ENCODE results near the gene THBS3. TPM values are rescaled to one million over a fixed set of nuclear protein-coding genes. Genes with fewer than 3 reads are reported as not detected.
A peak's percentile ranks its signal among the peaks of the same experiment; 100 is the strongest.

Gene THBS3
- total RNA-seq, 2 experiments from 2014 or later: 25.5 to 26.1 TPM

- Histone ChIP-seq H3K36me3 (ENCODE audit: insufficient read depth, low read length) (peaks cover 25% of the 10 kb centered on the region), H3K27me3 (ENCODE audit: control insufficient read depth in 1 of 2, insufficient read depth in 2 of 2, low read length in 2 of 2) (peaks cover 0 to 7% of the 10 kb centered on the region in 2 experiments), H3K4me1 (ENCODE audit: insufficient read depth, low read length) (peaks cover 25% of the 10 kb centered on the region), H3K4me3 (ENCODE audit: low read length) (peak overlapping the region; percentile 9), H3K9me3 (ENCODE audit: control insufficient read depth in 1 of 2, insufficient read depth in 1 of 2, low read length in 2 of 2) (no peaks in the 10 kb centered on the region), H3K27ac (ENCODE audit: low read depth in 1 of 2, low read length in 2 of 2) (no peak overlapping the region)
- peaks cover 30% of the 10 kb centered on the region for H3K36me3 Mint-ChIP-seq (ENCODE audit: low read depth)
- intact Hi-C loops (cut with DNase I, micrococcal nuclease): loop anchor here (1.0 to 5.0 kb wide), 4 partner anchors 40 to 120 kb away; partner anchors contain the start of gene EFNA1 (in 2 of the 2)
- POLR2A ChIA-PET: interaction anchor here (0.6 to 1.8 kb wide), 5 partner anchors 26 to 83 kb away, joined by 3 to 9 read pairs (median 4); partner anchors contain the start of gene SLC50A1
- peaks cover 26% of the 10 kb centered on the region for H3K4me1 Mint-ChIP-seq (ENCODE audit: low read depth)
- DNase-seq (peak; percentile 78 to 93 (median 84)), ATAC-seq (ENCODE audit: poor library complexity) (peak; percentile 73)
- H3K9me3 Mint-ChIP-seq: no peaks in the 10 kb centered on the region
- peak; percentile 81 for TF ChIP-seq CTCF (IDR thresholded peaks at IDR 0.05)
- H3K27ac Mint-ChIP-seq: no peak overlapping the region
- H3K4me3 Mint-ChIP-seq: peak overlapping the region; percentile 21
- CTCF ChIA-PET: interaction anchor here (0.6 to 2.1 kb wide), 22 partner anchors 10 to 631 kb away, joined by 3 to 29 read pairs (median 4); partner anchors contain the start of gene SLC50A1
- peaks cover 3% of the 10 kb centered on the region for H3K27me3 Mint-ChIP-seq
These were observed 40.3 kb downstream of the THBS3 start for GRCh38 chr1:155167166-155168104.

GRCh38 chr1:155166471-155167165 is 41.1 kb downstream of the THBS3 start:
- POLR2A ChIA-PET: interaction anchor here (1.8 kb wide), 1 partner anchor 27 kb away, joined by 4 read pairs; no protein-coding TSS in a partner anchor
- peaks cover 22% of the 10 kb centered on the region for H3K36me3 Mint-ChIP-seq (ENCODE audit: low read depth)
- no peak for ATAC-seq (ENCODE audit: poor library complexity)

More at GRCh38 chr1:155166471-155167165, 41.1 kb downstream of the THBS3 start:
- H3K27me3 ChIP-seq (ENCODE audit: control insufficient read depth in 1 of 2, insufficient read depth in 2 of 2, low read length in 2 of 2): peaks cover 0 to 7% of the 10 kb centered on the region in 2 experiments
- no peak overlapping the region for H3K4me3 Mint-ChIP-seq
- no peaks in the 10 kb centered on the region for H3K9me3 Mint-ChIP-seq
- no peaks in the 10 kb centered on the region for H3K9me3 ChIP-seq (ENCODE audit: control insufficient read depth in 1 of 2, insufficient read depth in 1 of 2, low read length in 2 of 2)
- no peak overlapping the region for H3K27ac ChIP-seq (ENCODE audit: low read depth in 1 of 2, low read length in 2 of 2)
- peaks cover 23% of the 10 kb centered on the region for H3K36me3 ChIP-seq (ENCODE audit: insufficient read depth, low read length)
- CTCF ChIA-PET: interaction anchor here (0.6 to 2.4 kb wide), 13 partner anchors 9 to 122 kb away, joined by 3 to 29 read pairs (median 4); partner anchors contain the start of gene SLC50A1
- DNase-seq: peak in 1 of 14 experiments; percentile 30
- no peak for TF ChIP-seq CTCF (IDR thresholded peaks at IDR 0.05)
- peaks cover 18% of the 10 kb centered on the region for H3K4me1 Mint-ChIP-seq (ENCODE audit: low read depth)
- intact Hi-C loops (cut with DNase I, micrococcal nuclease): loop anchor here (2.0 to 5.0 kb wide), 3 partner anchors 39 to 119 kb away; partner anchors contain the start of gene EFNA1 (in 2 of the 2)
- peaks cover 3% of the 10 kb centered on the region for H3K27me3 Mint-ChIP-seq
- no peak overlapping the region for H3K4me3 ChIP-seq (ENCODE audit: low read length)
- H3K27ac Mint-ChIP-seq: no peak overlapping the region
- H3K4me1 ChIP-seq (ENCODE audit: insufficient read depth, low read length): peaks cover 19% of the 10 kb centered on the region
